IMR-90 (cell line): ENCODE measurements around the gene CTIF.

ENCODE experiments used
- BHLHE40 ChIP-seq: fragments of 150-350 bp; IDR thresholded peaks from 2 replicates; pipeline ENCODE4 v1.6.1; 2016; ENCODE audit warnings: mild to moderate bottlenecking, low read depth, low read length
- CTCF ChIP-seq: conservative IDR thresholded peaks from 2 replicates; pipeline ENCODE4 v1.5.1; 2012; ENCODE audit warnings: mild to moderate bottlenecking, low read depth, low read length, improper control_type of control experiment

GRCh38 chr18:48892146-48892855 is 353.5 kb downstream of the CTIF start:
- TF ChIP-seq CTCF (no peak), BHLHE40 (no peak)
